ENCODE measurements around the gene KAT2A. TPM values are rescaled to one million over a fixed set of nuclear protein-coding genes. Genes with fewer than 3 reads are reported as not detected.

Gene KAT2A
- polyA plus RNA-seq, 1 donor (not counting 4 experiments of a cell fraction or from before 2014, with no cell fraction given) = 28.2 TPM

DNA sequence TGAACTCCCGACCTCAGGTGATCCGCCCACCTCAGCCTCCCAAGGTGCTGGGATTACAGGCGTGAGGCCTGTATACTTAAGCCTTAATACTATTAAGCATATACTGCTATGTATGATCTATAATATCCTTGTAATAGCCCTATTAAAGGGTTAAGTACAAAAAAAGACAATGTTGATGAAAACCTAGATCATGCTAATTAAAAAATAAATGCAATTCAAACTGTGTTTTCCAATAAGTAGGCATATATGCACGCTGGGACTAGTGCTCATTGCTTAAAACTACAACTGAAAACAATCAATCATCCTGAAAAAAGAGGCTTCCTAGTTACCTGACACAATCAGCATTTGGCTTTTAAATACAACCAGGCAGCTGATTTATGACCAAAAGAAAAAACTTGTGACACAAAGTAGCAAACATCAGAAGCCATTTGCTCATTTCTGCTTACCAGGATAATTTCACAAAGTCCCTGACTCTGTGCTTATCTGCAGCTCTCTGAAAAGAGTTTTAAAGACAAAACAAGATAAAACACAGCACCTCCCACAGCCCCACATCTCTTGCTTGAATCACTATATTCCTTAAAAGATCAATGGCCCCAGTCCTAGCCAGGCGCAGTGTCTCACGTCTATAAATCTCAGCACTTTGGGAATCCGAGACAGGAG is 34.0 kb downstream of the KAT2A start:
- no peak overlapping the region for H3K27ac ChIP-seq (ENCODE audit: control insufficient read depth, insufficient read depth, low read length)
- no peak overlapping the region for H3K4me3 ChIP-seq (ENCODE audit: control insufficient read depth in 2 of 3, extremely low read depth in 1 of 3, insufficient read depth in 2 of 3, low read depth in 1 of 3, low read length in 3 of 3)
- no peaks in the 10 kb centered on the region for H3K36me3 ChIP-seq (ENCODE audit: control insufficient read depth in 2 of 2, extremely low read depth in 1 of 2, insufficient read depth in 2 of 2, low read length in 2 of 2)
- peaks cover 15% of the 10 kb centered on the region for H3K27me3 ChIP-seq (ENCODE audit: control insufficient read depth, extremely low read depth, insufficient read depth, low read length)
- DNase-seq (ENCODE audit: low read depth, low spot score) (no peak), FAIRE-seq (no peak)
- dilution Hi-C loops (cut with MboI; ENCODE audit: extremely low pct_ligation_motif_present, low sequenced_read_pairs) = no loop called here
- no peaks in the 10 kb centered on the region for H3K9me3 ChIP-seq (ENCODE audit: control insufficient read depth, low read depth, low read length)
- no peak overlapping the region for H2AFZ ChIP-seq (ENCODE audit: control insufficient read depth, low read length)
- H4K20me1 ChIP-seq (ENCODE audit: control insufficient read depth, extremely low read depth, insufficient read depth, low read length) = no peaks in the 10 kb centered on the region
- H3K9me1 ChIP-seq (ENCODE audit: control insufficient read depth, extremely low read depth, insufficient read depth, low read length) = no peaks in the 10 kb centered on the region
- H3K9ac ChIP-seq (ENCODE audit: control insufficient read depth, extremely low read depth, insufficient read depth, low read length) = no peak overlapping the region
- no peak overlapping the region for H3K4me2 ChIP-seq (ENCODE audit: control insufficient read depth, extremely low read depth, insufficient read depth, low read depth, low read length)
- no peaks in the 10 kb centered on the region for H3K79me2 ChIP-seq (ENCODE audit: control insufficient read depth, insufficient read depth, low read length)
- H3K4me1 ChIP-seq (ENCODE audit: control insufficient read depth, extremely low read depth, insufficient read depth, low read length) = no peaks in the 10 kb centered on the region
- TF ChIP-seq EZH2 (IDR thresholded peaks at IDR 0.05; ENCODE audit: low read length) = no peak
- TF ChIP-seq, protein P1, sequence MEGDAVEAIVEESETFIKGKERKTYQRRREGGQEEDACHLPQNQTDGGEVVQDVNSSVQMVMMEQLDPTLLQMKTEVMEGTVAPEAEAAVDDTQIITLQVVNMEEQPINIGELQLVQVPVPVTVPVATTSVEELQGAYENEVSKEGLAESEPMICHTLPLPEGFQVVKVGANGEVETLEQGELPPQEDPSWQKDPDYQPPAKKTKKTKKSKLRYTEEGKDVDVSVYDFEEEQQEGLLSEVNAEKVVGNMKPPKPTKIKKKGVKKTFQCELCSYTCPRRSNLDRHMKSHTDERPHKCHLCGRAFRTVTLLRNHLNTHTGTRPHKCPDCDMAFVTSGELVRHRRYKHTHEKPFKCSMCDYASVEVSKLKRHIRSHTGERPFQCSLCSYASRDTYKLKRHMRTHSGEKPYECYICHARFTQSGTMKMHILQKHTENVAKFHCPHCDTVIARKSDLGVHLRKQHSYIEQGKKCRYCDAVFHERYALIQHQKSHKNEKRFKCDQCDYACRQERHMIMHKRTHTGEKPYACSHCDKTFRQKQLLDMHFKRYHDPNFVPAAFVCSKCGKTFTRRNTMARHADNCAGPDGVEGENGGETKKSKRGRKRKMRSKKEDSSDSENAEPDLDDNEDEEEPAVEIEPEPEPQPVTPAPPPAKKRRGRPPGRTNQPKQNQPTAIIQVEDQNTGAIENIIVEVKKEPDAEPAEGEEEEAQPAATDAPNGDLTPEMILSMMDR (optimal IDR thresholded peaks at IDR 0.05 in 1 of 3, IDR thresholded peaks at IDR 0.05 in 1 of 3, conservative IDR thresholded peaks at IDR 0.05 in 1 of 3; ENCODE audit: extremely low read depth in 1 of 3, insufficient read depth in 2 of 3, low read length in 3 of 3) = no peak

DNA sequence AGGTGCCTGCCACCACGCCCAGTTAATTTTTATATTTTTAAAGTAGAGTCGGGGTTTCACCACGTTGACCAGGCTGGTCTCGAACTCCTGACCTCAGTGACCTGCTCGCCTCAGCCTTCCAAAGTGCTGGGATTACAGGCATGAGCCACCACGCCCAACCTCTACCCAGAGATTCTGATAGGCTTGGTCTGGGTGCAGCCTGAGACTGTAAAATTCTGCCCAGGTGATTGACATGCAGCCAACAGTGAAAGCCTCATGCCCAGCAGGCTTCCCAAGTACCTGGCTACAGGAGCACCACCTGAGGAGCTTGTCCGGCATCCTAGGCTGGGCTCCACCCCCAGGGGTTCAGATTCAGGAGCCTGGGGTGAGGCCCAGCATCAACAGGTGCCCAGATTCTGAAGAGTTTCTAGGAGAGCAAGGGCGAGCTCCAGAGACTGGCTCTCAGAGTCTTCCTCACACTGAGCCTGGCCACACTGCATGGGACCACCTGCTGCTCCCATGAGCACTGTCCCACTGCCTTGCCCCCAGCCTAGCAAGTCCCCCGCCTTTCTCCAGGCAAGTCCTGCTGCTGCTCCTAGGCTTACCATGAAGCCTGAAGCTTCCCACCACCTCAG is 39.5 kb downstream of the KAT2A start:
- no peaks in the 10 kb centered on the region for H3K9me1 ChIP-seq (ENCODE audit: control insufficient read depth, extremely low read depth, insufficient read depth, low read length)
- DNase-seq (ENCODE audit: low read depth, low spot score) = no peak
- no peaks in the 10 kb centered on the region for H3K79me2 ChIP-seq (ENCODE audit: control insufficient read depth, insufficient read depth, low read length)
- peaks cover 6% of the 10 kb centered on the region for H3K27me3 ChIP-seq (ENCODE audit: control insufficient read depth, extremely low read depth, insufficient read depth, low read length)
- H2AFZ ChIP-seq (ENCODE audit: control insufficient read depth, low read length) = no peak overlapping the region
- H3K4me3 ChIP-seq (ENCODE audit: control insufficient read depth in 2 of 3, extremely low read depth in 1 of 3, insufficient read depth in 2 of 3, low read depth in 1 of 3, low read length in 3 of 3) = no peak overlapping the region
- no peaks in the 10 kb centered on the region for H3K36me3 ChIP-seq (ENCODE audit: control insufficient read depth in 2 of 2, extremely low read depth in 1 of 2, insufficient read depth in 2 of 2, low read length in 2 of 2)
- FAIRE-seq = no peak
- no peaks in the 10 kb centered on the region for H4K20me1 ChIP-seq (ENCODE audit: control insufficient read depth, extremely low read depth, insufficient read depth, low read length)
- H3K9ac ChIP-seq (ENCODE audit: control insufficient read depth, extremely low read depth, insufficient read depth, low read length) = no peak overlapping the region
- no peaks in the 10 kb centered on the region for H3K9me3 ChIP-seq (ENCODE audit: control insufficient read depth, low read depth, low read length)
- no peak overlapping the region for H3K27ac ChIP-seq (ENCODE audit: control insufficient read depth, insufficient read depth, low read length)
- no peaks in the 10 kb centered on the region for H3K4me1 ChIP-seq (ENCODE audit: control insufficient read depth, extremely low read depth, insufficient read depth, low read length)
- dilution Hi-C loops (cut with MboI; ENCODE audit: extremely low pct_ligation_motif_present, low sequenced_read_pairs) = no loop called here
- TF ChIP-seq, protein P1 (optimal IDR thresholded peaks at IDR 0.05 in 1 of 3, IDR thresholded peaks at IDR 0.05 in 1 of 3, conservative IDR thresholded peaks at IDR 0.05 in 1 of 3; ENCODE audit: extremely low read depth in 1 of 3, insufficient read depth in 2 of 3, low read length in 3 of 3) = no peak
- TF ChIP-seq EZH2 (IDR thresholded peaks at IDR 0.05; ENCODE audit: low read length) = no peak
- H3K4me2 ChIP-seq (ENCODE audit: control insufficient read depth, extremely low read depth, insufficient read depth, low read depth, low read length) = no peak overlapping the region

Measured in keratinocyte (primary cell).